ENCODE results near the gene ADCY1. TPM values are rescaled to one million over a fixed set of nuclear protein-coding genes. Genes with fewer than 3 reads are reported as not detected.

The ADCY1 gene
- total RNA-seq, 1 donor: under 0.01 TPM

DNA sequence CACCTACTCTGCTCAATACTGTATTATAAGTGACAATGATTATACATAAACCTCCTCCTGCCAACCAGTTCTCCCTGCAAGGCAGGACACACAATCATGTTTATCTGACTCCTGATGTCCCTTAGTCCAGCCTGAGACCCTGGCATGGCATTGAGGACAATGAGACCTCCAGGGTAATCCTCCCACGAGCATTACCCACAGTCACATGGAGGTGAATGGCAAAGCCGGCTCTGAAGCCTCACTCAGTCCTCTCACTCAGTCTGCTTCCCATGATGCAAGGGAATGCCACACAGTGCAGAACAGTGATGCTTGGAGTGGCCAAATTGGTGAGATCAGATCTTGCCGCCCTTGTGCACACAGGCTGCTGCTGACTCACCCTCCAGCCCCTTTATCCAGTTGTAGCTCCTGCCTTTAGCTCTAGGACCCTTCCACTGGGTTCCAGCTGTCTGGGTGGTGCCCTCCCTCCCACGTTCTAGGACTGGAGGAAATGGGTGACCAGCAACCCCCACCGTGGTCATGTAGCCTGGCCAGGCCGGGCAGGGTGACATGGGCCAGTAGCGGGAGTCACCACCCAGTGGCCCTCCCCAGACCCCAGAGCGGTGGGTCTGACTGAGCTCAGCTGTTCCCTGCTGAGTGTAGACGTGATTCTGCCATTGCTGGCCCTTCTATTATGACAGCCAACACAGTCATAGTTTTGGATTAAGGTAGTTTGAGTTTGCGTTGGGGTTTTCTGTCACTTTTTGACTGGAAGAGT, 5.5 kb upstream of the ADCY1 start:
- TF ChIP-seq, protein P1, sequence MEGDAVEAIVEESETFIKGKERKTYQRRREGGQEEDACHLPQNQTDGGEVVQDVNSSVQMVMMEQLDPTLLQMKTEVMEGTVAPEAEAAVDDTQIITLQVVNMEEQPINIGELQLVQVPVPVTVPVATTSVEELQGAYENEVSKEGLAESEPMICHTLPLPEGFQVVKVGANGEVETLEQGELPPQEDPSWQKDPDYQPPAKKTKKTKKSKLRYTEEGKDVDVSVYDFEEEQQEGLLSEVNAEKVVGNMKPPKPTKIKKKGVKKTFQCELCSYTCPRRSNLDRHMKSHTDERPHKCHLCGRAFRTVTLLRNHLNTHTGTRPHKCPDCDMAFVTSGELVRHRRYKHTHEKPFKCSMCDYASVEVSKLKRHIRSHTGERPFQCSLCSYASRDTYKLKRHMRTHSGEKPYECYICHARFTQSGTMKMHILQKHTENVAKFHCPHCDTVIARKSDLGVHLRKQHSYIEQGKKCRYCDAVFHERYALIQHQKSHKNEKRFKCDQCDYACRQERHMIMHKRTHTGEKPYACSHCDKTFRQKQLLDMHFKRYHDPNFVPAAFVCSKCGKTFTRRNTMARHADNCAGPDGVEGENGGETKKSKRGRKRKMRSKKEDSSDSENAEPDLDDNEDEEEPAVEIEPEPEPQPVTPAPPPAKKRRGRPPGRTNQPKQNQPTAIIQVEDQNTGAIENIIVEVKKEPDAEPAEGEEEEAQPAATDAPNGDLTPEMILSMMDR (IDR thresholded peaks at IDR 0.05; ENCODE audit: insufficient read depth, low read depth, low read length): no peak
- no peak overlapping the region for H3K4me3 ChIP-seq (ENCODE audit: low read depth, low read length)
- no peak for DNase-seq (ENCODE audit: low read depth)

- no peak overlapping the region for H3K4me3 ChIP-seq (ENCODE audit: low read depth, low read length)
- TF ChIP-seq, protein P1 (IDR thresholded peaks at IDR 0.05; ENCODE audit: insufficient read depth, low read depth, low read length): no peak
- no peak for DNase-seq (ENCODE audit: low read depth)
These were observed 4.9 kb upstream of the ADCY1 start for GRCh38 chr7:45569290-45569685.

GRCh38 chr7:45570797-45571196, 3.4 kb upstream of the ADCY1 start:
- no peak for DNase-seq (ENCODE audit: low read depth)
- TF ChIP-seq, protein P1 (IDR thresholded peaks at IDR 0.05; ENCODE audit: insufficient read depth, low read depth, low read length): no peak
- H3K4me3 ChIP-seq (ENCODE audit: low read depth, low read length): no peak overlapping the region

DNA sequence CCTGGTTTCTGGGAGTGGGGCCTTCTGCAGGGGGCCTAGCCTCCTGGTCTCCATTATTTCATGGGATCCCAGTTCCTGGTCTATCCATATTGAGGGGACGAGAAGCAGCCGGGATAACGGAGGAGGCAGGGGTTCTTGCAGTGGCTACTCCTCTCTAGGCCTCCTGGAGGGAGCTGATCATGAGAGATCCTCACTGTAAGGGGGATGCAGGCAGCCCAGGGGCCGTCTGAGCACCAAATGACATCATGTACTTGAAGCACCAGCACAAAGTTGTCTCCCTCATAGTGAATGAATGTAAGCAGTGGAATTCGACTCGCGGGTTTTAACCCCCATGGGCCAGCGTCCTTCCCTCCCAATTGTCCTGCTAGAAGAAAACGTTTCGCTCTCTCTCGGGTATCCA, 964 bp upstream of the ADCY1 start:
- TF ChIP-seq, protein P1 (IDR thresholded peaks at IDR 0.05; ENCODE audit: insufficient read depth, low read depth, low read length): no peak
- DNase-seq (ENCODE audit: low read depth): no peak
- H3K4me3 ChIP-seq (ENCODE audit: low read depth, low read length): no peak overlapping the region

GRCh38 chr7:45574416-45574668, 174 bp downstream of the ADCY1 start:
- DNase-seq (ENCODE audit: low read depth): no peak
- no peak overlapping the region for H3K4me3 ChIP-seq (ENCODE audit: low read depth, low read length)
- TF ChIP-seq, protein P1 (IDR thresholded peaks at IDR 0.05; ENCODE audit: insufficient read depth, low read depth, low read length): no peak

DNA sequence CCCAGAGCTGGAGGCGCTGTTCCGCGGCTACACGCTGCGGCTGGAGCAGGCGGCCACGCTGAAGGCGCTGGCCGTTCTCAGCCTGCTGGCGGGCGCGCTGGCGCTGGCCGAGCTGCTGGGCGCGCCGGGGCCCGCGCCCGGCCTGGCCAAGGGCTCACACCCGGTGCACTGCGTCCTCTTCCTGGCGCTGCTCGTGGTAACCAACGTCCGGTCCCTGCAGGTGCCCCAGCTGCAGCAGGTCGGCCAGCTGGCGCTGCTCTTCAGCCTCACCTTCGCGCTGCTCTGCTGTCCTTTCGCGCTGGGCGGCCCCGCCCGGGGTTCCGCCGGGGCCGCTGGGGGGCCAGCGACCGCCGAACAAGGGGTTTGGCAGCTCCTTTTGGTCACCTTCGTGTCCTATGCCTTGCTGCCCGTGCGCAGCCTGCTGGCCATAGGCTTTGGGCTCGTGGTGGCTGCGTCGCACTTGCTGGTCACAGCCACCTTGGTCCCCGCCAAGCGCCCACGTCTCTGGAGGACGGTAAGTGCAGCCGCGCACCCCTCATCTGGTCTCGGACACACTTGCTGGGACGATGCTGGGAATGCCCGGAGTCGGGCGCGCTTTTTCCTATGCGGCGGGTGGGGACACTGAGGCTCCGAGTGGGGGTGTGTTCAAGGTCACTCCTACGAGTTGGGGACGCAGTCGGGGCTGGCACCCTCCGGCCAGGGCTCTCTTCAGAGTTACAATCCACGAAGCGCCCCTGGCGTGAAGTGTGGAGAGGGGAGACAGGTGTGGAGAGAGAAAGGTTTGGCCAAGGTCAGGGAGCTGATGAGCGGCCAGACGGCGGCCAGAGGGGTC, 717 bp downstream of the ADCY1 start:
- TF ChIP-seq, protein P1 (IDR thresholded peaks at IDR 0.05; ENCODE audit: insufficient read depth, low read depth, low read length): peak; percentile 14
- peak; percentile 48 for DNase-seq (ENCODE audit: low read depth)
- H3K4me3 ChIP-seq (ENCODE audit: low read depth, low read length): peak overlapping the region; percentile 45
